NCI-H82 treated with DMSO at 0.1 percent for 48 hours (cell line): ENCODE results near the gene ZNF830.
"Not testable (repeated sequence)": the region's sequence is repeated elsewhere in the genome, so short reads cannot be mapped to it uniquely, and the experiment has no call there.

Experiments
- DNase-seq: peaks from one replicate; lab custom pipeline; 2025; ENCODE audit not compliant: unreplicated experiment; lab: John Stamatoyannopoulos, UW

The ZNF830 gene

DNA sequence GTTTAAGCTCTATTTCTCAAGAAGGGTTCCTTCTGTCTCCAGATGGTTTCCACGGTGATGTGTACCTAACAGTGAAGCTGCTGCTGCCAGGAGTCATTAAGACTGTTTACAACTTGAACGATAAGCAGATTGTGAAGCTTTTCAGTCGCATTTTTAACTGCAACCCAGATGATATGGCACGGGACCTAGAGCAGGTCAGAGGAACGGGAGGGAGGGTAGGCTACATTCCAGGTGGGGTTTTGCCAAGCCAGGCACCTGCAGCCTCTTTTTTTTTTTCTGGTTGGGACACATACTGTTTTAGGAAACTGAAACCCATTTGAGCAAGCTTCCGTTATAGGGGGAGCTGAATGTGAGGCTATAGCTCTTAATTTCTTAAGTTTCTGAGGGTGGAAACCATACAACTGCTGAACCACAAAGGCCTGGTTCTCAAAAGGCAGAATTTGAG, 29.6 kb downstream of the ZNF830 start:
- DNase-seq = no peak

DNA sequence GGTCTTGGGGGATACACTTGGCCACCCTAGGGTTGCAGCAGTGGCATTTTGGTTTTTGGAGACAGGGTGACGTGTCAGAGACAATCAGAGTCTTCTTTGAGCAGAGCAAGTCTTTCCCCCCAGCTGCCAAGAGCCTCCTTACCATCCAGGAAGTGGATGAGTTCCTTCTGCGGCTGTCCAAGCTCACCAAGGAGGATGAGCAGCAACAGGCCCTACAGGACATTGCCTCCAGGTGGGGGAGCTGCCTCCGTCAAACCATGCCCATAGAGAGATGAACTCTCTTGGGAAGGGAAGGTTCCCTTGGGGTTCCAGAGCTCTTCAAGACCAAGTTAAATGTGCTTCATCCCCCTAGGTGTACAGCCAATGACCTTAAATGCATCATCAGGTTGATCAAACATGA, 30.3 kb downstream of the ZNF830 start:
- DNase-seq = no peak

DNA sequence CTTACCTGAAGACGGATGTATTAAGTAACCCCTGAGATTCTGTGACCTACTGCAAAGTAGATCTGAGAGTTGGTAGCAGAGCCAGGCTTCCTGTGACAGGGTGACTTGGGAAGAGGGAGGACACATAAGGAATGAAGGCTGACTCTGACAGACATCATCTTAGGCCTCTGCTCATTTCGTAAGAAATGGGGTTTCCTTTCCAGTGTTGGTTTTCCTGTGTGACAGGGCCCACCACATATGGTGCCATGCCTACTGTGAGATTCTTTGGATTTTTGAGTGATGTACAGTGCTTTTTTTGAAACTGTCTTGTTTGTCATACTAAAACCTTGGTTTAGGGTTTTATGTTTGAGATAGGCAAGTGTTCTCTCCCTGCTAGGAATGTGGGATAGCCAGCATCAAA, 31.7 kb downstream of the ZNF830 start:
- DNase-seq = no peak

DNA sequence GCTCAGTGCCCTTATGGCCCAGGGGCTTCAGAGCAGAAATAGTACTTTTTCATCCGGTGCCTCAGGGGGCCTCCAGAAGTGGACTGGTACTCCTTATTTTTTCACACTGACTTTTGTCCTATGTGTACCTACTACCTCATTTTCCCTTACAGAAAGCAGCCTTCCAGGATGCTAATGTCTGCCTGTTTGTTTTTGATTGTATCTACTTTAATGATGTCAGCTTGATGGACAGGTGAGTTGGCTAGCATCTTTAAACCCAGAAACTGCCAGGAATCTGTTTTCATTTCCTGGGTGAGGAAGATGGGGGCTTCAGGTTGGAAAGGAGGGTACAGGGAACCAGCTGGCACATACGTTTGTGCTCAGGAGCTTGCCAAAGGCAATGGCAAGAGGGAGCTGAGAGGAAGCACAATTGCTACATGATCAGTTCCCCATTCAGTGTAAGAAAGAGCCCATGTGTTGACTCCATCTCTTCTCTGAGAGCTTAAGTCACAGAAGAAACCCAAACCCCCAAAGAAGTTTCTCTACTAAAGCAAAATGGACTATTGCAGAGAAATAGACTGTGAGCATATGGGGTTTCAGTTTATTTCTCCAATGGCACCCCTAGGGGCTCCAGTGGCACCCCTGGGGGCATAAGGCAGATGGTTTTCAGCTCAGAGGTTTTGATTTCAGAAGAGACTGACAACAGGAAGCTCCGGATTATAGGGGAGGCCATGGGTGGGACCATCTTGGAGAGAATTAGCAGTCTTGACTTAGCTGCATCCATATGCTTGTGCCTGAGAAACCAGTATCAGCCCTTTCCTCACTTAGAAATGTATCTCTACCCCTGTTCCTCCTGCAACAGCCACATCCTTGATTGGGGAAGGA, 35.3 kb downstream of the ZNF830 start:
- DNase-seq = no peak

DNA sequence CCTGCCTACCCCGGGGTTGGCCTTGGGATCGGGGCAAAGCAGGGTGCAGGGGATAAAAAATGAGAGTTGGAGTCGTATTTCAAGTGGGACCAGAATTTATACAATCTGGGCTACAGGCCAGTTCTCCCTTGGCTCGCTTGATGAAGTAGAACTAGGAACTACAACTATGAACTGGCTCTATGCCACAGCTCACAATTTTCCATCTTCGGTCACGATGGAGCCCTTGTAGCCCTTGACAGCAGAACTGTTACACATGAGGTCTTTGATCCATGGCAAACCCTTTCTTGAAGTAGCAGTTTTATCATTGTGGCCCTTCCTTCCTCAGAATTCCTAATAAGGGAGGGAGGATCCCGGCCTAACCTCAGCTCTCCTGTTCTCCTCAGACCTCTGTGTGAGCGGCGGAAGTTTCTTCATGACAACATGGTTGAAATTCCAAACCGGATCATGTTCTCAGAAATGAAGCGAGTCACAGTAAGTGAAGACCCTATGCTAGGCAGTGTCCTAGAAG, 36.1 kb downstream of the ZNF830 start:
- no peak for DNase-seq

DNA sequence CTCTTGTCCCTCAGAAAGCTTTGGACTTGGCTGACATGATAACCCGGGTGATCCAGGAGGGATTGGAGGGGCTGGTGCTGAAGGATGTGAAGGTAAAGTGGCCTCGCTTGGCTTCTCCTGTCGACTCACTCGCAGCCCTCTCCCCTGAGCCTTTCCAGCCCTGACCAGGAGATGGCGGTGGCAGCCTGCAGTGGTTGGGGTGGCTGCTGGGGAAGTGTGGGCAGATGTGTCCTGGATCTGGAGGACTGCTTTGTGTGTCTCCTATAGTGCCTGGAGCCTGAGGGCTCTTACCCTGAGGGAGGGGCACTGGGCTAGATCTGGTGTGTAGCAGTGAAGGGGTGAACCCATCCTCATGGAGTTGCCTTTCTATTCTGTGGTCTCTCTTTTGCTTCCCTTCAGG, 36.9 kb downstream of the ZNF830 start:
- peak; percentile 21 for DNase-seq

DNA sequence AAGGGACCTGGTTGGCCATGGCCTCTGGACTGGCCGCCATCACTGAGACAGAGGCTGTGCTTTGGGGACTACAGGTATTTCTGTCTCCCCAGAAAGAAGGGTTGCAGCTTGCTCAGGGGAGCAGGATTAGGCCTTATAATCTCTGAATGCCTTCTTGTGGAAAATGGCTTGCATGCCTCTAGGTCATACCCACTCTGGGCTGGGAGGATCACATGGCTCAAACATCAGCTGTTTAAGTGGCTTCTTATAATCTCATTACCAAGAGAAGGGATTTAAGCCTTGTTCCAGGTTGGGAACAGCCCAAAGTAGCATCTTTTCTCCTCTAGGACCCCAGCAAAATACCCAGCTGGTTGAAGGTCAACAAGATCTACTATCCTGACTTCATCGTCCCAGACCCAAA, 38.1 kb downstream of the ZNF830 start:
- DNase-seq = peak; percentile 40

DNA sequence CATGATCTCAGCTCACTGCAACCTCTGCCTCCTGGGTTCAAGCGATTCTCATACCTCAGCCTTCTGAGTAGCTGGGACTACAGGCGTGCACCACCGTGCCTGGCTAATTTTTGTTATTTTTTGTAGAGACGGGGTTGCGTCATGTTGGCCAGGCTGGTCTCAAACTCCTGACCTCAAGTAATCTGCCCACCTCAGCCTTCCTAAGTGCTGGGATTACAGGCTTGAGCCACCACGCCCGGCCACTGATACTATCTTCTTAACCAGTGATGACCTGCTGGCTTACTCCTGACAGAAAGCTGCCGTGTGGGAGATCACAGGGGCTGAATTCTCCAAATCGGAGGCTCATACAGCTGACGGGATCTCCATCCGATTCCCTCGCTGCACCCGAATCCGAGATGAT, 39.6 kb downstream of the ZNF830 start:
- not testable (repeated sequence) for DNase-seq

DNA sequence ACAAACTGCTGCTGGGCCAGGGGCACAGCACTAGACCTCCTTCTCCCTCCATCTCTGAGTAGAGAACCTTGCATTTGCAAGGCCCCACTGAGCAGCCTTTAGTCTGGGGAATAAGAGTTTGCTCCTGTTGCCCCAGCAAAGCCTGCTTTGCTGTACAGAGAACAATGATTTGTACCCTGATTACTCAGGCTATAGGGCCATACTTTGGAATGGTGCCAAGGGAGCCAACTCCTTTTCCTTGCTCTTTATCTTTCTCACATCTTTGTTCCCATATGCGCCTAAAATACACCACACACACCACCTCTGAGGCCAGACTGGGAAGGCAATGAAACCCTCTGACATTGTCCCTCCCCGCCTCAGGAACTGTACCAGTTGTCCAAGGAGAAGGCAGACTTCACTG, 40.2 kb downstream of the ZNF830 start:
- no peak for DNase-seq

DNA sequence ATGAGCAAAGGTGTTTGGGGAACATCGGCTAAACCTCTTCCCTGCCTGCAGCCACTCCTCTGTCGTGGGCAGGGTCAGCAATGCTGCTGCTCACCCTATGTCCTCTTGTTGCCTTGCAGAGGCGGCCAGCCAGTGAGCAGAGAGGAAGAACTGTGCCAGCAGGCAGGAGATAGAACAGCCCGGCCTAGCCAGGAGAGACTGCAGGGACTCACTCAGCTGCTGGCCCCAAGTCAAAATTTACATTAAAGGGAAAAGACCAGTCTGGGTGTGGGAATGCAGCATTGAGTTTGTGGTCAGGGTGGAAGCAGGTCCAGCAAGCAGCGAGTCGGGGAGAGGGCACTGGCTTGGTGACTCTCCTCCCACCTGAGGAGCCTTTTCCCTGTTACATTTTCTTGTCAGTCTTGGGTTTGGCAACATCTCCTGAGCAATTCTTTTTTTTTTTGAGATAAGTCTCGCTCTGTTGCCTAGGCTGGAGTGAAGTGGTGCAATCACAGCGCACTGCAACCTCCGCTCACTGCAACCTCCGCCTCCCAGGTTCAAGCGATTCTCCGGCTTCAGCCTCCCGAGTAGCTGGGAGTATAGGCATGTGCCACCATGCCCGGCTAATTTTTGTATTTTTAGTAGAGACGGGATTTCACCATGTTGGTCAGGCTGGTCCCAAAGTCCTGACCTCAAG, 41.7 kb downstream of the ZNF830 start:
- no peak for DNase-seq

DNA sequence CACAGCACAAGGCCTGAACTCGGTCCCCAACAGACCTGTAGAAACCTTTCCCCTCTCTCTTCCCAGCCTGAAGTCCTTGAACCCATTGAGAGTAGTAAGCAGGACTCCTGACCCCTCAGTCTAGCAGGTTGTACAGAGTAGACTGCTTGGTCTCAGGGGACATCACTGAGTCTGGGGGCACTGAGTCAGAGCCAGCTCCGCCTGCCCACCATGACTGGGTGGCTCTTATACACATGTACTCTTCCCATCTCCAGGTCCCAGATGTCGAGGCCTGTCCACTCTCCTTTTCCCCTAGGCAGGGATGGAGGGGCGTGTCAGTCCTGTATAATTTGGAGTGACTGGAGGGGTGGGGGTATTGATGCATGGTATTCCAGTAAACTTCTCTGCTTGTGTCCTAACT, 42.4 kb downstream of the ZNF830 start:
- no peak for DNase-seq

DNA sequence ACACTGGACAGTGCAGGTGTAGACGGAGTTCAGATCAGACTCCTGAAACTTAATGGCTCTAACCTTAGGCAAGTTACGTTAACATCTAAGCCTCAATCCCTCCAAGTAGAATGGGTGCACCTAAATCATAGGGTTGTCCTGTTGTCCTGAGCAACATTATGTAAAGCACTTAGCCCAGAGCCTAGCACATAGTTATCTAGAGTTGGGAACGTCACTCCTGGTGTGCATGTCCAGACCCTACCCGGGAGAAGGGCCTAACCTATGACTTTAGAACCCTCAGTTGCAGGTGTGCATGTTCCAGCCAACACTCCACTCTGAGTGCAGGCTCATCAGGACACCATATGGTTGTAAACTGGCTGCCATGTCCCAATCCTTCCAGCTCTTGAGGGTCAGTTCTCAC, 45.0 kb downstream of the ZNF830 start:
- DNase-seq = no peak

DNA sequence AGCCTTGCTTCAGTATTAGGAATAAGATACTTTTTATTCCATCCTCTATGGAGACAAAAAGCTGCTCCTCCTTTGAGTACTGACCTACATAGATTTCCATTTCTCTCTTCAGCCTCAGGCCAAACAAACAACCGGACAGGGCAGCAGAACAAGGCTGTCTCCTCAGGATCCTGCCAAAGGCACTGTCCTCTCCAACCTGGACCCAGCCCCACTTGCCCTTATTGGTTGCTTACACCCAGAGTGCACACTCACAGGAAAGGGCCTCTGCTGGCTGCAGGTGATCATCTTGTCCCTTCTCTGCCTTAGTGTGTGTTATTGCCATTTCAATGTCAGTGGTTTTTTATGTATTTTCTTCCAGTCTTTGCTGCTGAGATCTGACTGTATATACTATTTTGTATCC, 45.6 kb downstream of the ZNF830 start:
- no peak for DNase-seq

DNA sequence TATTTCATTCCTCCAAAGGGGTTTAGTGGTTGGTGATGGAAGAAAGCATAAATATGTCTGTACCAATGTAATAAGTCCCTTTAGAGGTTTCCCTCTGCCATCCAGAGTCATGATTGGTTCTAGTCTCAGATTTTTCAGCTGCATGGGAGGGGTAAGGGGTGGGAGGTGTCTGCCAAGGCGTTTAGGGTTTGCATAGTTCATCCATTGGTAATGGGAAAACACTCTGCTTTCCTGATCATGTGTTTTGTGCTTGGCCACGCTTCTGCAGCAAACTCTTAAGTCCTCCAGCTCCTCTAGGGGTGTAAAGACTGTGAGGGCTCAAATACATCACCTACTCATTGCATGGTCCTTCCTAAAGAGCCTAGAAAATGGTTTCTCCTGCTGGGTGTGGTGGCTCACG, 48.8 kb downstream of the ZNF830 start:
- no peak for DNase-seq

DNA sequence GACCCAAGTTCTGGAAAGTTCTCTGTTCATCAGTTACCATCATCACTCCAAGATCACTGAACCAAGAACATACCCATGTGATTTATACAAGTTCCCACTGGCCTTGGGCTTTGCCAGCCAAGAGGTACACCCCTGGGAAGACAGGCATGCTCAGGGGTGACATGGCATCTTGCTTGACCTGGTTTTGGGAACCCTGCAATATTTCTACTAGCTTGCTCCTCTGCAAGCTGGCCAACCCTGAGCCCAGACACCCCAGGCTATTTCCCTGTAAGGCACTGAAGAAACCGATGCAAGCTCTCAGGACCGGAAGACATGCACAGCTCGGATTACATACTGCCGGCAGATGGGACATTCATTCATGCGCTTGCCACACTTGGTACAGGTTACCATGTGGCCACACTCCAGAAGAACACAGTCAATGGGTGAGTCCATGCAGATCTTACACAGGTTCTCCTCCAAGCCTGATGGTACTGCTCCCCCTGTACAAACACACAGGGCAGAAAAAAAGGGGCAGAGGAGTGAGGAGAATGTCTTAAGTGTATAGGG, 50.4 kb downstream of the ZNF830 start:
- peak; percentile 19 for DNase-seq
